Limb (tissue), 2 donors: ENCODE results near the gene TMEM131.
"Not testable (repeated sequence)": the region's sequence is repeated elsewhere in the genome, so short reads cannot be mapped to it uniquely, and the experiment has no call there.

Experiments
- DNase-seq, 2 donors: peaks; one replicate each; pipeline ENCODE4 v3.0.0-alpha.2; 2016; ENCODE audit errors: extremely low spot score in 2 of 2

TMEM131 gene

GRCh38 chr2:97712693-97713295 lies 283.0 kb downstream of the TMEM131 start:
- no peak for DNase-seq

GRCh38 chr2:97712175-97712574 lies 283.6 kb downstream of the TMEM131 start:
- DNase-seq, result not testable (repeated sequence)

GRCh38 chr2:97711394-97711711 lies 284.4 kb downstream of the TMEM131 start:
- DNase-seq, result no peak

- DNase-seq, result no peak
Observed at GRCh38 chr2:97708608-97709007, 287.1 kb downstream of the TMEM131 start.

GRCh38 chr2:97708048-97708380 lies 287.7 kb downstream of the TMEM131 start:
- no peak for DNase-seq

- DNase-seq, result no peak
Observed at GRCh38 chr2:97707362-97708047, 288.2 kb downstream of the TMEM131 start.

GRCh38 chr2:97706708-97707345 lies 288.9 kb downstream of the TMEM131 start:
- DNase-seq, result no peak
